HG03442 (cell line): Measurements from ENCODE around the gene PTPN14.
"Not testable (repeated sequence)": the region's sequence is repeated elsewhere in the genome, so short reads cannot be mapped to it uniquely, and the experiment has no call there.

Experiments used
- ATAC-seq: cut with Tn5 transposase; IDR thresholded peaks from one replicate; pipeline ENCODE4 v1.9.1; 2021; ENCODE audit warnings: mild to moderate bottlenecking, moderate library complexity; ENCODE audit not compliant: unreplicated experiment

The PTPN14 gene

DNA sequence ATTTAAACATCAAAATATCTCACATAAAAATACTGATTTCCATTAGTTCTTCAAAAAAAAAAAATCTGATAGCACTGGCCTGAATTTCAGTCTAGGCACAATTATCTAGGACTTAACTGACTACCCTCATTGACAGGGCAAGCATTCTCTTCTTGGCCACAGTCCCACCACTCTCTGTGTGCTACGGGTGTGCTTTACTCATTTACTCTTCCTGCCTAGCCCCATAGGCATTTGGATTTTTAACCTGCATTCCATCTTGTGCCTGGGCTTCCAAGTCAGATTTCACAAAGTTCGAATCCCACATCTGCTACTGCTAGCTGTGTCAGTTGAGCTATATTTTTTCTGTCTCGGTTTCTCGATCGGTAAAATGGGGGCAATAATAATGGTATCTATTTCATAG, 38.0 kb downstream of the PTPN14 start:
- ATAC-seq: no peak

DNA sequence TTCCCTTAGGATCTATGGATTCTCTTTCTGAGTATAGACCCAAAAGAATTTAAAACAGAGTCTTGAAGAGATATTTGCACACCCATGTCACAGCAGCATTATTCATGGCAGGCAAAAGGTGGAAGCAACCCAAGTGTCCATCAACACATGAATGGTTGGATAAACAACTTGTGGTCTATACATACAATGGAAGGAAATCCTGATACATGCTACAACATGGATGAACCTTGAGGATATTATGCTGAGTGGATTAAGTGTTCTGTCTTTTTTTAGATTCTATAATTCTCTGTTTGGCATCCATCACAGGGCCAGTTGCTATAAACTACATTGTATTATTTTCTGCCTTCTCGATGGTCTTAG, 39.8 kb downstream of the PTPN14 start:
- no peak for ATAC-seq

DNA sequence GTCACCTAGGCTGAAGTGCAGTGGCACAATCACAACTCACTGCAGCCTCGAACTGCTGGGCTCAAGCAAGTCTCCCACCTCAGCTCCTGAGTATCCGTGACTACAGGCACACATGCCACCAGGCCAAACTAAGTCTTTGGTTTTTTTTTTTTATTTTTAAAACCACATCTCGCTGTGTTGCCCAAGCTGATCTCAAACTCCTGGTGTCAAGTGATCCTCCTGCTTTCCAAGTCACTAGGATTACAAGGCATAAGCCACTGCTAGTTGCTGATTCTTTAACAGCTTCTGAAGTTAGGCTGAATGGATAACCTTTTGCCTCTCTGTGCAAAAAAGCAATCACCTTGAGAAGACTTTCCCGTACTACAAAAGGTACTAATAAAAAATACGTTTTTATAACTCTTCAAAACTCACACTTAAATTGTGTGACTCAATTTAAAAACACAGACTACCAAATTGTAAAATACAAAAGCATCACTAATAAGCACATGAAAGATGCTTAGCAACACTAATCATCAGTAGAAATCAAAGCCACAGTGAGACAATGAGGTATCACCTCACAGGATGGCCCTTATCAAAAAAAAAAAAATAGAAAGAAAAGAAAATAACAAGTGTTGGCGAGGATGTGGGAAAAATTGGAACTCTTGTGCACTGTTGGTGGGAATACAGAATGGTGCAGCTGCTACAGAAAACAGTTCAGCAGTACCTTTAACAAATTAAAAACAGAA, 40.3 kb downstream of the PTPN14 start:
- no peak for ATAC-seq

- no peak for ATAC-seq
Measured at GRCh38 chr1:214510477-214510876, 40.9 kb downstream of the PTPN14 start.

DNA sequence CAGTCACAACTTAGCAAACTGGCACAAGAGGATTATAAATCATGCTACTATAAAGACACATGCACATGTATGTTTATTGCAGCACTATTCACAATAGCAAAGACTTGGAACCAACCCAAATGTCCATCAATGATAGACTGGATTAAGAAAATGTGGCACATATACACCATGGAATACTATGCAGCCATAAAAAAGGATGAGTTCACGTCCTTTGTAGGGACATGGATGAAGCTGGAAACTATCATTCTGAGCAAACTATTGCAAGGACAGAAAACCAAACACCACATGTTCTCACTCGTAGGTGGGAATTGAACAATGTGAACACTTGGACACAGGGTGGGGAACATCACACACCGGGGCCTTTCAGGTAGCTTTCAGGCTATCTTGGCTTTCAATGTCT, 41.8 kb downstream of the PTPN14 start:
- not testable (repeated sequence) for ATAC-seq

GRCh38 chr1:214506972-214507431, 44.4 kb downstream of the PTPN14 start:
- ATAC-seq: peak; percentile 61

- no peak for ATAC-seq
Measured at GRCh38 chr1:214505134-214505533, 46.3 kb downstream of the PTPN14 start.

GRCh38 chr1:214504330-214504729, 47.1 kb downstream of the PTPN14 start:
- no peak for ATAC-seq

DNA sequence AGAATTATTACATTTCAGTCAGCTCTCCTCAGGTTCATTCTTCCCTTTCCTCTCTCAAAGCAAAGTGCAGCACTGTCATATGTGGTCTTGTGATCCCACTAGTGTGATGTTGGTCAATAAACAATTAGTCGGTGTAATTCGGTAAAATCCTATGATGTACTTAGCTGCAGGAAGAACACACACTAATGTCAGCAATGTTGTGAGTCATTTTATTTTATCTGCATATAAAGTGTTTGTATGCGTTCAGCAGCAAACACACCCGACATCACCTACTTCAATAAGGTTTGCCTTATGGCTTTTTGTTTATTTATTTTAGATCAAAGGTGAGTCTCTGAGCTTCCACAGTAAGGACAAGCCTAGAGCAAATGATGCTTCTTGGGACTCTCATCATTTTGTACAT, 47.8 kb downstream of the PTPN14 start:
- ATAC-seq: no peak

DNA sequence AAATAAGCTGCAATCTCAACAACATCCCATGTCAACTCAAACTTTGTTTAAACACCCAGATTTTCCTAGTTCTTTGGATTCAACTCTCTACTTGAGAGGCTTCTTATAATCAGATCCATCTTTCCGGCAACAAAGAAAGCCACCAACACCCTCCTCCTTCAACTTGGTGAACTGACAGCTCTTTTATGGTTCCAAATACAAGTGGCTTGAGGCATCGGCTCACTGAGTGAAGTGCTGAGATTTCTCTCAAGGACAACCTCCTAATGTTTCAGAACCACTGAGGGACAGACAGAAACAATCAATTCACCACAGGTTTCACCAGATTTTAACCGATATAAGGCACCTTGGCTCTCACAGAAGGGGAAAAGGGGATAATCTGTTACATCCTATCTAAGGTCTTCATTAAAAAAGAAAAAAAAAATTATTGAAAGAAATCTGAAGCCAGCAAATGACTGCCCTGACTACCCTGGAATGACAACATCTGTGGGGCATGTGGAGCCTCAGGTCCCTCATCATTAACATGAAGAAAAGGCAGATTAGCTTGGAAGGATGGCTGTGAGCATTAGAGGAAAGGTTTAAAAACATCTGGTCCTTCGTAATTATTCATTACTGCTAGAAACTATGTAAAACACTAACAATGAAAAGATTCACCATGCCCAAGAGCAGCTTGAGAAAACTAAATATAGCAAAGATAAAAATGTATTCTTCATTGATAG, 50.9 kb downstream of the PTPN14 start:
- ATAC-seq: no peak

DNA sequence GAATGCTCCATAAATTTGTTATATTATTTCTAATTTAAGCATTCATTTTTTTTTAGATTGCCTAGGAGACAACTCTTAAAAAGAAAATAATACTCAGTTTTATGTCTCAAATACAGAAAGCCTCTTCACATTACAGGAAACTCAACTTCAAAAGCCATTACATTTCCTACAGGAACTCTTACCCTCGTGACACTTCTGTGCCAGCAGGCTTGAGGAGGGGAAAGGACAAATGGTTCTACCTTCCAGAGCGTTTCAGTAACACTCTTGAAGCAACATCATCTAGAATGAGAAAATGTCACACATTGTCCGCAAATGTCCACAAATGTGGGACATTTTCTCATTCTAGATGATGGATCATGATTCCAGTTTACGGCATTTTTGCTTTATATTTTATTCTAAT, 51.7 kb downstream of the PTPN14 start:
- no peak for ATAC-seq

- no peak for ATAC-seq
Measured at GRCh38 chr1:214498021-214498420, 53.4 kb downstream of the PTPN14 start.

- ATAC-seq: no peak
Measured at GRCh38 chr1:214496126-214496525, 55.3 kb downstream of the PTPN14 start.

DNA sequence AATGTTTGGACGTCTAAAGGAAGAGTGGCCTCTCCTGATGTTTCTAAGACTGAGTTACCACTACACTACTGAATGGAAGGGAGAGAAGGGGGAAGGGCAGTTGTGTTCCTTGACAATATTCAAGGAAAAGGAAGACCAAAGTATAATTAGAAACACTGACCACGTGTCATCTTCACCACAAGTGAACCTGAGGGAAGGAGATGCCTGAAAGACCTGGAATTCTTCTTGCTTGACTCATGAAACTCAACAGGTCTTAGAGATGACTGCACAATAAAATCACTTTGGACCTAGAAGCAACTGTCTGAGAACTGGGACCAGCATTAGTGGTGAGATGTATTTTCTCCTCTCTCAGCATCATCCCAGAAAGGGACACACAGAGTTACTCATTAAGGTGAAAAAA, 56.7 kb downstream of the PTPN14 start:
- ATAC-seq: no peak

DNA sequence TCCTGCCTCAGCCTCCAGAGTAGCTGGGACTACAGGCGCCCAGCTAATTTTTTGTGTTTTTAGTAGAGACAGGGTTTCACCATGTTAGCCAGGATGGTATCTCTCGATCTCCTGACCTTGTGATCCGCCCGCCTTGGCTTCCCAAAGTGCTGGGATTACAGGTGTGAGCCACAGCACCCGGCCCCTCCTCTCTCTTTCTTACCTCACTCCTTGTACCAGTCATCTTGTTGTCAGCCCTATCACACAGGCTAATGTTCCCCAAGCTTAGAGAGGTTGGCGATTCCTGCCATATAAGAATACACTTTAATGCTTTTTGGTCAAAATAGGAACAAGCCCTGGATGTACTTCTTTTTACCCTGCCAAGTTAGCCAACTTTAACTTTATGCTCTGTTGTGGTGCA, 57.2 kb downstream of the PTPN14 start:
- ATAC-seq: not testable (repeated sequence)

DNA sequence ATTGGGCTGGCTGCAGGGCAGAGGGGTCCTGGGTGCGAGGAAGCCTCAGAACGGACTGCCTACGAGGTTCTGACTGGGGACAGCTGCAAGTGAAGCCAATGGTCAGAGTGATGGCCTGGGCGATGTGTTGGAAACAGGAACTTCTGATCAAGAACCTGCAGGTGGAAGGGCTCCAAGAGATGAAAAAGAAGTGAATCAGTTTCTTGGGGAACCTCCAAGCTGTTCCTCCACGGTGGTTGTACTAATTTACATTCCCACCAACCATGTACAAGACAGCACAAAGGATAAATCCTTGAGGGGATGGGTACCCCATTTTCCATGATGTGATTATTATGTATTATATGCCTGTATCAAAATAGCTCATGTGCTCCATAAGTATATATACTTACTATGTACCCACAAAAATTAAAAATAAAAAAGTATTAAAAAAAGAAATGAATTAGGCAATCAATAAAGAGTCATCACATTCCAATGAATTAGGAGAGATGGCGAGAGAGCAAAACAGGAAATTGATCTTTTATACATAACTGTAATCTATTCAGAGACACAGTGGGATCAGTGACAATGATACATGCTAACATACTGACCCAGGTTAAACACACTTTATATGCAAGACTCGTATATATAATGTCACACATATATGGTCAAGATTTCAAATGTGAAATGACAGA, 58.1 kb downstream of the PTPN14 start:
- ATAC-seq: no peak

DNA sequence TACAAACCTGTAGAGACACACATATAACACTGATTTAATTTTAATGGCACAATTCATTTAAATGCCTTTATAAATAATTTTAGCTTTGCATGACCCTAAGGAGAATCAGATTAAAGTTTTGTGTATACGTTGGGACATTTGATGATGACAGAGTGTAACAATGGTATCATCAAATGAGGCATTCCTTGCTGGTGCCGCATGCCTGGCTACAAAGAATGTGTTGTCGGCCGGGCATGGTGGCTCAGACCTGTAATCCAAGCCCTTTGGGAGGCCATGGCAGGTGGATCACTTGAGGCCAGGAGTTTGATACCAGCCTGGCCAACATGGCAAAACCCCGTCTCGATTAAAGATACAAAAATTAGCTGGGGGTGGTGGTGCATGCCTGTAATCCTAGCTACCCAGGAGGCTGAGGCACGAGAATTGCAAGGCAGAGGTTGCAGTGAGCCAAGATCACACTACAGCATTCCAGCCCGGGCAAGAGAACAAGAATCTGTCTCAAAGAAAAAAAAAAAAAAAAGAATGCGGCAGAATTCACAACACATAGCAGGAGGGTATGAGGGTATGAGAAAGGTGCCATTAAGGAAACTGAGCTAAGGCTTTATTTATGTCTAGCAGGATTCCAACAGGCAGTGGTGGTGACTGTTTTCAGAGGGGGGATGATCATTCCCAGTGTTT, 58.9 kb downstream of the PTPN14 start:
- no peak for ATAC-seq

GRCh38 chr1:214491468-214492146, 59.8 kb downstream of the PTPN14 start:
- ATAC-seq: no peak

- ATAC-seq: no peak
Measured at GRCh38 chr1:214485151-214485550, 66.3 kb downstream of the PTPN14 start.

DNA sequence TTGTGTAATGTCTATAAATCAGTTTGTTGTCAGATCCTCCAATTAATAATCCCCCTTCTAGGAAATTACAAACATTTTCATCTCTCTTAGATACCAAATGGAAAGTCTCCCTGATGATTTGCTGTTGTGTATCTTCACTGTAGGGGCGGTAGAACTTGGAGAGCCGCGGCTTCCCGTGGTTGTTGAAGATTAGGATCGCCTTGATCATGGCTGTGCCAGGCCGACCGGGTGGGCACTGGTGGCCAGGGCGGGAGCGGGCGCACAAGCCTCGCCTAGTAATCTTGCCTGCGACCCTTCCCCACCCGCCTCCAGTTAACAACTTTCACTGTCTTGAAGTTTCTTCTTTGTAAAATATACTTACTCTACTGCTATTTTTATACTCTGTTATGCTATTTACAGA, 68.2 kb downstream of the PTPN14 start:
- not testable (repeated sequence) for ATAC-seq
